UCSD-AML1 (cell line): ENCODE measurements around the gene CACNA1E.

Source experiments
- DNase-seq: peaks from one replicate; lab custom pipeline; 2025; ENCODE audit not compliant: unreplicated experiment; lab: John Stamatoyannopoulos, UW

CACNA1E gene

GRCh38 chr1:181626279-181626938 lies 143.1 kb downstream of the CACNA1E start:
- DNase-seq: no peak

DNA sequence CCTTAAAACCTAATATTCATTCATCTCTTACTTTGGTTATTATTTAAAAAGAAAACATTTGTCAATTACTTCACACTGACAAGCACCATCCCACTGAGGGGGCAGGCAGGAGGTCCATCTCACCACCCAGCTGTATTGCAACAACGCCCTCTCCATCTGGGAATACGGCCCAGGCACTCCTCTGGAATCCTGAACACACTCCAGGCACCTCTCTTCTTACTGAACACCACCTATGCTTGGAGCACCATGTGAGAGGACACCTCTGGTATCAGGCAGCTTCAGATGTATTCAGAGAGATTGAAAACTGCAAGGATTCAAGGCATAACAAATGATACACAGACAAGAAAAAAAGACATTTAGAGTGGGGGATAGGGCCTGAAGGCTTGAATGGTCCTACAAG lies 147.1 kb downstream of the CACNA1E start:
- no peak for DNase-seq

GRCh38 chr1:181630838-181631237 lies 147.5 kb downstream of the CACNA1E start:
- DNase-seq: no peak

DNA sequence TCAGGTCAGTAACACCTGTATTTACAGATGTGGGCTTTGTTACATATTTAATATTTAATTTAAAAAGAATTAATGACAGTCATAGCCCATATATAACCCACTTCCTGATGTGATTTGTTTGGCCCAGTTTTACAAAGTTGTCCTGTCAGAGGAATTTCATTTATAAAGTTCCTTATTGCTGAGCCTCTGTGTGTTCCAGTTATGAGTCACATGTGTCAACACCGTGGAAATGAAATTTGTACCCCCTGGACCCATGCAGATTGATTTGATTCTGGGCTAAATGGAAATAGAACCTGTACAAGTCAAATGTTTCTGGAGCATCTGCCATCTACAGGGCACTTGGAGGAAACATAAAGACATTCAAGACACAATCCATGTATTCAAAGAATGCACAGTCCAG lies 149.2 kb downstream of the CACNA1E start:
- DNase-seq: no peak

- DNase-seq: no peak
Measured at GRCh38 chr1:181632960-181633359, 149.6 kb downstream of the CACNA1E start.

- DNase-seq: no peak
Measured at GRCh38 chr1:181635110-181635509, 151.8 kb downstream of the CACNA1E start.

- no peak for DNase-seq
Measured at GRCh38 chr1:181637998-181638397, 154.7 kb downstream of the CACNA1E start.

GRCh38 chr1:181640956-181641355 lies 157.6 kb downstream of the CACNA1E start:
- no peak for DNase-seq

- DNase-seq: no peak
Measured at GRCh38 chr1:181643631-181644030, 160.3 kb downstream of the CACNA1E start.

- DNase-seq: no peak
Measured at GRCh38 chr1:181645171-181645570, 161.9 kb downstream of the CACNA1E start.

DNA sequence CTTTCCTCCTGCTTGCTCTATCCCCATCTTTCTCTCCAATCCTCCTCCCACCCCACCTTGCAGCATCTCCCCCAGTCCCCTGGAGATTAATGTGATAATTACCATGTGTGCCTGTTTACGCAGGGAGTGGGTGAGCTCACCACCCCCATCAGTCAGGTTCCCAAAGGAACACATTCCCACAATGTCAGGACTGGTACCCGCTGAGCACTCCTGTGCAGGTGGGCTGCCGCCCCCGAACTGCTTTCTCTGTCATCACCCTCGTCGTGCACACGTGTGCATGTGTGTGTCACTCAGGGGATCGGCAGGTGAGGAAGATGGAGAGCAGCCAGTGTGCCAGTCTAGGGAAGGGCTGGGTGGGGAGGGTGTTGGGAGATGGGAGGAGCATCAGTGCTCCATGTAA lies 163.4 kb downstream of the CACNA1E start:
- DNase-seq: no peak

GRCh38 chr1:181647314-181648035 lies 164.2 kb downstream of the CACNA1E start:
- DNase-seq: no peak

GRCh38 chr1:181651276-181651675 lies 168.0 kb downstream of the CACNA1E start:
- DNase-seq: no peak

- no peak for DNase-seq
Measured at GRCh38 chr1:181655756-181656155, 172.4 kb downstream of the CACNA1E start.

- DNase-seq: no peak
Measured at GRCh38 chr1:181656491-181656890, 173.2 kb downstream of the CACNA1E start.

GRCh38 chr1:181658581-181658980 lies 175.3 kb downstream of the CACNA1E start:
- no peak for DNase-seq

DNA sequence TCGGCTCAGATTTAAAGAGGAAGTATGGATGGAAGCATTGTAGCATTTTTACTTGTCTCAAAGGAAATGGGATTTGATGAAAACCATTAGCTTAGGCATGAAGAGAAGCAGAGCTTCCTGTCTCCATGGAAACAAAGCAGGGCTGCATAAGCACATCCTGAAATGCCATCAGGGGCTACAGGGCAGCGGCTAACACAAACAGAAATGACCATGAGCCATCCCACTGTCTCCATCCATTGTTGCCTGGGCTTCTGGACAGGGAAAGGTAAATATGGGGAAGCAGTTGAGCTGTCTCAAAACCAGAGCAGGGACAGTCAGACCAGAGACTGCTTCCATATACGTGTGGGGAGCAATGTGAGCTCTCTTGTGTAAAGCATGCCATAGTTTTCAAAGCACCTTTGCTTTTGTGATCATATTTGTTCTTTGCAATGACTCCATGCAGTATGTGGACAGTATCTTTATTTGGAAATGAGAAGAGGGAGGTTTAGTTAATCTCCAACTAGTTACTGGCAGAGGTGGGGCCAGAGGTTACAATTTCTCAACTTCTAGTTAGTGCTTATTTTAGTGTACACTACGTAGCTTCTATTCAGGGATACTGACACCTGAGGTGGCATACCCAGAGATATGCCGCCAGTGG lies 176.1 kb downstream of the CACNA1E start:
- no peak for DNase-seq

DNA sequence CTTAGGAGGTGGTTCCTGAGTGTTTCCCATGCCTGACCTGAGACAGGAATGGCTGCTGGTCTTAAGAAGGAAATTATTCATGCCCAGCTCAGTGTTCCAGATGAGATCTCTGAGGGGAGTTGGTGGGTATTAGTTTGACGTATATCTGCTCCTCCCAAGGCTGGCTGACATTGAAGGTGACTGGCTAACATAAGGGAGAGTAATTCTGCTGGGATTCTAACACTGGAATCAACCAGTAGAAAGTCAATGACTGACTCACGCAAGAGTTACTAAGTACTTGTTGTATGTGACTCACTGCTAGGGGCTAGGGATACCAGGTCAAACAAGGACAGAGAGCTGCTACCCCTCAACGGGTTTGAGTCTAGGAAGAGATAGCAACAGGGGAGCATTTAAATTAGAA lies 177.3 kb downstream of the CACNA1E start:
- no peak for DNase-seq

DNA sequence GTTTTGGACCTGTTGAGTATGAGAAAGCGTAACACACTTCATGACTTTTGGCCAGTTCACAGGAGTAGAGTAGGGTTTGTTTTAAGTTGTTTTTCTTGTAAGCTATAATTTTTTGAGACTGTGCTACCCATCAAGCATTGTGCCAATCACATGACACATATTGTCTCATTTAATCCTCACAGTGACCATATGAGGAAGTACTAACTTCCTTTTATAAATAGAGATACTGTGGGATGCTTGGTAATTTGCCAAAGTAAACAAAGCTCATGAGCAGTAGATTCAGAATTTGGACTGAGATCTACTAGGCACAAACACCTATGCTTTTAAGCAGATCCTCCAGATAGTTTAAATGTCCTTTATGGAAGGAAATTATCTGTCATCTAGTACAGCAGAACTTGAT lies 178.3 kb downstream of the CACNA1E start:
- DNase-seq: no peak

DNA sequence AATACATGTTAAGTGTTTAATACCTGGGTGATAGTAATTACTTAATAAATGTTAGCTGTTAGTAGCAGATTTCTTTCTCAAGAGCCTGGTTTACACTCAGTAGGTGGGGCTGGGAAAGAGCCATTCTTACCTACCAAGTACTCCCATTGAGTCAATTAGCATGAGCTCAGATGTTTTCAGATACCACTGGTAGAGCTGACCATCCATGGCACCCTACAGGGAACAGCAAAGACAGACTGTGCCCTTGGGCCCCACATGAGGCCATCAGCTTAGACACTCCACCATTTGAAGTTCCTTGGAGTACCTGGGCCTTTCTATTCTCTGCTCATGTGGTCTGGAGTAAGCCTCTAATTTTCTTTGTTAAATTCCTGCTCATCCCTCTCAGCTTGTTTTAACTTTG lies 179.3 kb downstream of the CACNA1E start:
- DNase-seq: no peak

GRCh38 chr1:181664543-181664942 lies 181.2 kb downstream of the CACNA1E start:
- no peak for DNase-seq

- no peak for DNase-seq
Measured at GRCh38 chr1:181669246-181669645, 185.9 kb downstream of the CACNA1E start.
